ENCODE measurements around the gene MEX3D. TPM values are rescaled to one million over a fixed set of nuclear protein-coding genes. Genes with fewer than 3 reads are reported as not detected.

Gene MEX3D
- total RNA-seq, 1 donor: 2.1 TPM

DNA sequence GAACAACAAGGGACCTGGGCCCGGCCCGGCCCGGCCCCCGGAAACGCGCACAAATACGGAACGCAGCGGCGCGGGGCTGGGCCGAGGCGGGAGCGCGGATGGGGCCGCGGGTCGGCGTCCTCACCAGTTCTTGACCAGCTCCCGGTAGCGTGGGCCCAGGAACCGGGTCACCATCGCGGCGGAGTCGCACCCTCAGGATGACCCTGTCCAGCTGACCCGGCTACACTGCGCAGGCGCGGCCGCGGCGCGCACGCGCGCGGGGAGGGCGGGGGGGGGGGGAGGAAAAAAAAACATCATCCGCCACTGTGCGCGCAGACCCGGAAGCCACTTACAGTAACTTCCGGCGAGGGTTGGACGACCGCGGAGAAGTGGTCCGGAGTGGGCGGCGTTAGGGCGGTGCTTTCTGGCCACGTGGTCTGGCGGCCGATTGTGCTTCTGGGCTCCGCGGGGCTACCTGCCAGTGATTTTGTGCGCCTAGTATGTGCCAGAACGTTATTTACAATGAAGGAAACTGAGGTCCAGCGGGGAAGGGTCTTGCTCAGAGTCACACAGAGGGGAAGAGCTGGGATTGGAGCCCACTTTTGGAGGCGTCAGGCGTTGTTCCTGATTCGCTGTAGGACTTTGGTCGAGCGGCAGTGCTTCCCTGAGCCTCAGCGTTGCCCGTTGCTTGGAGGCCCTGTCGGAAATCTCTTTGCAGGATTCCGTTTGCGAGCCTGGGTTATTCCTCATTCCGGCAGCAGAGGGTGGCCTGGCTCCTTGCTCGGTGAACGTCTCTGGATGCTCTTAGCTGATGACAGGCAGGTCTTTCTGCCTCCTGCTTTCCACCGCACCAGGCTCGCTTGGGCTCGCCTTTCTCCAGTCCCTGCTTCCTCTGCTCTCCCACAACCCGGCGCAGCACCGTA is 37.4 kb upstream of the MEX3D start, which contains the start of gene UQCR11:
Gene UQCR11 (minus strand): TSS at position 227 of the 902 bp plus-strand sequence. CDS start 53 bp downstream, at position 174.
- H3K4me3 ChIP-seq (ENCODE audit: low read length): peak within 1 kb of the TSS; percentile 95
- no peaks in the 10 kb centered on the region for H3K27me3 ChIP-seq (ENCODE audit: insufficient read depth, low read length)
- no peaks in the 10 kb centered on the region for H3K9me3 ChIP-seq (ENCODE audit: low read depth, low read length)
- peaks cover 60% of the 10 kb centered on the region for H3K4me1 ChIP-seq (ENCODE audit: insufficient read depth, low read length)

- Histone ChIP-seq H3K4me3 (ENCODE audit: low read length) (no peak overlapping the region), H3K4me1 (ENCODE audit: insufficient read depth, low read length) (peaks cover 36% of the 10 kb centered on the region), H3K9me3 (ENCODE audit: low read depth, low read length) (no peaks in the 10 kb centered on the region), H3K27me3 (ENCODE audit: insufficient read depth, low read length) (no peaks in the 10 kb centered on the region)
Observed at GRCh38 chr19:1602091-1602707, 34.1 kb upstream of the MEX3D start.

- peaks cover 33% of the 10 kb centered on the region for H3K4me1 ChIP-seq (ENCODE audit: insufficient read depth, low read length)
- H3K27me3 ChIP-seq (ENCODE audit: insufficient read depth, low read length): no peaks in the 10 kb centered on the region
- no peaks in the 10 kb centered on the region for H3K9me3 ChIP-seq (ENCODE audit: low read depth, low read length)
- no peak overlapping the region for H3K4me3 ChIP-seq (ENCODE audit: low read length)
Observed at GRCh38 chr19:1601613-1602064, 33.5 kb upstream of the MEX3D start.

DNA sequence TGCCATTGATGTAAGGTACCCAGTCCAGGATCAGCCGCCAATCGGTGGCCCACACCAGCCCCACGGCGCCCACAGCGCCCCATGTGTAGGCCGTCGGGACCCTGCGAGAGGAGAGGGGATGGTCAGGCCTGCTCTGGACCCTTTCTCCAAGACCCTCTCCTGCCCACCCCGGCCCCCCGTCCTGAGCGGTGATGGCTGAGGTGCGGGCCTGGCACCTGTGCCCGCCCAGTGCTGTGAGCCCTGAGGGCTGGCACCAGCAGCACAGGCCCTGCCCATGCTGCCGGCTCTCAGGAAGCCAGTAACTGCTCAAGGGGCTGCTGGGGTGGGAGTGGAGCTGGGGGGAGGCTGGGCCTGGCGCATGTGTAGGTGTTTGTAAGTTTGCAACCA is 31.3 kb upstream of the MEX3D start:
- H3K9me3 ChIP-seq (ENCODE audit: low read depth, low read length): no peaks in the 10 kb centered on the region
- H3K4me1 ChIP-seq (ENCODE audit: insufficient read depth, low read length): peaks cover 20% of the 10 kb centered on the region
- no peaks in the 10 kb centered on the region for H3K27me3 ChIP-seq (ENCODE audit: insufficient read depth, low read length)
- H3K4me3 ChIP-seq (ENCODE audit: low read length): no peak overlapping the region

DNA sequence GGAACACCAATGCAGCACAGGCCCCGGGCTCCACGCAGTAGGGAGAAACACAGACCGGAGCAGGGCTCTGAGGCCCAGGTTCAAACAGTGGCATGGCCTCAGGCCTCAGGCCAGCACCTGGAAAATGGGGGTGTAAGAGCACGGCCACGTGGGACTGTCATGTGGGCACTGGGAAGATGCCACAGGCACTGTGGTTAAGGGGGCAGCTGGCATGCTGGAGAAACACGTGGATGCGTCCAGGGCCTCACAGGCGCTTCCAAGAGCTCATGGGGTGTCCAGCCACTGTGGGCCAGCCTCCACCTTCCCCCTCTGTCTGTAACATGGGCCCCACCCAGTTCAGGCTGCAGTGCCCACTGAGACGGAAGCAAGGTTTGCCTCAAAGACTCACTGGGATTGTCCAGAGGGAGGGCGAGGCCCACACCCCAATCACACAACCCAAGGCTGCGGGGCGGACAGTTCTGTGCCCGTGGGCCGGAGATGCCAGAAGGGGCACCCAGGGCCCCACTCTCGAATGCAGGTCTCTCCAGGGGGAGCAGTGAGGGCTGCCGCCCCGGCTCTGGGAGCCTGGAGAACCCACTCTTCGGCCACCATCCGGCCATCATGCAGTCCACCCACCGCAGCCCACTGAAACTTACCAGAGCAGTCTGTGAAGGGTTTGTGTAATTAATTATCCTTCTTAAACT is 30.8 kb upstream of the MEX3D start:
- peaks cover 15% of the 10 kb centered on the region for H3K4me1 ChIP-seq (ENCODE audit: insufficient read depth, low read length)
- no peaks in the 10 kb centered on the region for H3K9me3 ChIP-seq (ENCODE audit: low read depth, low read length)
- H3K27me3 ChIP-seq (ENCODE audit: insufficient read depth, low read length): no peaks in the 10 kb centered on the region
- no peak overlapping the region for H3K4me3 ChIP-seq (ENCODE audit: low read length)

DNA sequence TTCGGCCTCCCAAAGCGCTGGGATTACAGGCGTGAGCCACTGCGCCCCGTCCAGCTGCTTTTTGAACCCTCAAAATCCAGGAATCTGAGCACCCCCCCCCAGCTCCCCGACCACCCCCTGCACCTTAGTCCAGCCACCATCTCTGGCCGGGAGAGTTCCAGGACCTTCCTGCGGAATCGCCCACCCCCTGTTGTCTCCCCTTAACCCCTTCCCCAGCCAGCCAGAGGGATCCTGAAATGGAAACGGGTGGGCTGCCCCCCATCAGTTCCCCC is 25.3 kb upstream of the MEX3D start:
- Histone ChIP-seq H3K27me3 (ENCODE audit: insufficient read depth, low read length) (no peaks in the 10 kb centered on the region), H3K4me3 (ENCODE audit: low read length) (no peak overlapping the region), H3K4me1 (ENCODE audit: insufficient read depth, low read length) (peaks cover 26% of the 10 kb centered on the region), H3K9me3 (ENCODE audit: low read depth, low read length) (no peaks in the 10 kb centered on the region)

DNA sequence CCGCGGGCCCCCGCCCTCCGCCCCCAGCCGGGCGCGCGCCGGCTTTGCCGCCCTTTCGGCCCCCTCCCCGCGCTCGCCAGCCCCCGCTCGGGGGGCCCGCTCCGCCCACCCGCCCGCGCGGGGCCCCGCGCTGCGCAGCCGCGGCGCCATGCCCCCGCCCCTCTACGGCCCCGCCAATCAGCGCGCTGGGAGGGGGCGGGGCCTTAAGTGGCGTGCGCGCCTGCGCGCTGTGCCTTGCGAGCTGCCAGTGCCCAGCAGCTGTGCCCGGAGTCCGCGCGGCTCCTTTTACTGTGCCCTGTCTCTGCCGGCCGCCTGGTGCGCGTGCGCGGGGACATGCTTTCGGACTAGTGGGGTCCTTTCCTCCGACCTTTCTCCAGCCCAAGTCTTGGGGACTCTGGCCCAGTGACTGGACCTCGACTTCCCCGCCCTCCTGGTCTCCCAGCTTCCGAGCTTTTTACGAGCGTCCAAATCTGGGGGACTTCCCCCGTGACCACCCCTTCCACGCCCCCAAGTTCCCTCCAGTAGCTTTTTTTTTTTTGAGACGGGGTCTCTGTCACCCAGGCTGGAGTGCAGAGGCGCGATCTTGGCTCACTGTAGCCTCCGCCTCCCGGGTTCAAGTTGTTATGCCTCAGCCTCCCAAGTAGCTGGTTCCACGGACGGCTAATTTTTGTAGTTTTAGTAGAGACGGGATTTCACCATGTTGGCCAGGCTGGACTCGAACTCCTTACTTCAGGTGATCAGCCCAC is 24.8 kb upstream of the MEX3D start, which contains the start of gene MBD3:
Gene MBD3 (minus strand): TSS at position 111 of the 746 bp plus-strand sequence. CDS start 234 bp downstream, outside the sequence.
- H3K4me3 ChIP-seq (ENCODE audit: low read length): peak within 1 kb of the TSS; percentile 64
- H3K4me1 ChIP-seq (ENCODE audit: insufficient read depth, low read length): peaks cover 26% of the 10 kb centered on the region
- no peaks in the 10 kb centered on the region for H3K27me3 ChIP-seq (ENCODE audit: insufficient read depth, low read length)

GRCh38 chr19:1592024-1592754 is 24.1 kb upstream of the MEX3D start:
- H3K27me3 ChIP-seq (ENCODE audit: insufficient read depth, low read length): no peaks in the 10 kb centered on the region
- H3K4me1 ChIP-seq (ENCODE audit: insufficient read depth, low read length): peaks cover 26% of the 10 kb centered on the region
- no peaks in the 10 kb centered on the region for H3K9me3 ChIP-seq (ENCODE audit: low read depth, low read length)
- peak overlapping the region; percentile 64 for H3K4me3 ChIP-seq (ENCODE audit: low read length)

More for the DNA sequence above, 24.8 kb upstream of the MEX3D start, which contains the start of gene MBD3:
- no peaks in the 10 kb centered on the region for H3K9me3 ChIP-seq (ENCODE audit: low read depth, low read length)

GRCh38 chr19:1591421-1592023 is 23.4 kb upstream of the MEX3D start:
- Histone ChIP-seq H3K4me1 (ENCODE audit: insufficient read depth, low read length) (peaks cover 26% of the 10 kb centered on the region), H3K9me3 (ENCODE audit: low read depth, low read length) (no peaks in the 10 kb centered on the region), H3K4me3 (ENCODE audit: low read length) (peak overlapping the region; percentile 64), H3K27me3 (ENCODE audit: insufficient read depth, low read length) (no peaks in the 10 kb centered on the region)

DNA sequence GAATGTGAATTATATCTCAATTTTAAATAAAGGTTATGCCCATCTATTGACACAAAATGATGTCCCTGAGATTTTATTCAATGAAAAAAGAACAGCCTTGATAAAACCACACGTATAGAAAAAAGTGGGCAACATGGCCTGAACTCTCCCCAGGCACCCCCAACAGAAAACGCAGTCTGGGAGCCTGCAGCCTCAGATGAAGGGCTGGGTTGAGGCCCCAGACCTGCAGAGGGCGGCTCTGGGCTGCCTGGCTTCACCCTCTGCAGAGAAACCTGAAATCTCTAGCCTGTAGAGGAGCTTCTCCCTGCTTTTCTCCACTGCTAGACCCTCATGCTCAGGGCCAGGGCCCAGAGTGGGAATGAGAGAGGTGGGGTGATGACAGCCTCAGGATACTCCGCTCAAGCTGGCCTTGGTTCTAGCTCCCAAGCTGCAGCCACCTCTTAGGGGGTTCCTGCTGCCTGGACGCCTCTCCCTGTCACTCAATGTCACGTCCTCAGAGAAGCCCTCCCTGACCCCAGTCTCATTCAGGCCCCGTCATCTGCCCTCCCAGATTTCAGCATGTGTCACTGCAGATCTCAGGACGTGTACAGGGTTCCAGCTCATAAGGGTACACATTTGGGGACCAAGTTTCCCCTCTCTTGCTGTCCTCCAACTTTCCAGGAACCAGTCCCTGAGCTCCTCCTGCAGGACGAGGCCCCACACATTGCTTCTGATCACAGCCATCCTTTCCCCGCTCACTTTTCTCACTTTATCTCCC is 22.7 kb upstream of the MEX3D start:
- no peaks in the 10 kb centered on the region for H3K9me3 ChIP-seq (ENCODE audit: low read depth, low read length)
- peak overlapping the region; percentile 64 for H3K4me3 ChIP-seq (ENCODE audit: low read length)
- H3K4me1 ChIP-seq (ENCODE audit: insufficient read depth, low read length): peaks cover 26% of the 10 kb centered on the region
- H3K27me3 ChIP-seq (ENCODE audit: insufficient read depth, low read length): no peaks in the 10 kb centered on the region

- H3K4me3 ChIP-seq (ENCODE audit: low read length): no peak overlapping the region
- no peaks in the 10 kb centered on the region for H3K9me3 ChIP-seq (ENCODE audit: low read depth, low read length)
- peaks cover 22% of the 10 kb centered on the region for H3K4me1 ChIP-seq (ENCODE audit: insufficient read depth, low read length)
- no peaks in the 10 kb centered on the region for H3K27me3 ChIP-seq (ENCODE audit: insufficient read depth, low read length)
Observed at GRCh38 chr19:1587872-1588271, 19.7 kb upstream of the MEX3D start.

DNA sequence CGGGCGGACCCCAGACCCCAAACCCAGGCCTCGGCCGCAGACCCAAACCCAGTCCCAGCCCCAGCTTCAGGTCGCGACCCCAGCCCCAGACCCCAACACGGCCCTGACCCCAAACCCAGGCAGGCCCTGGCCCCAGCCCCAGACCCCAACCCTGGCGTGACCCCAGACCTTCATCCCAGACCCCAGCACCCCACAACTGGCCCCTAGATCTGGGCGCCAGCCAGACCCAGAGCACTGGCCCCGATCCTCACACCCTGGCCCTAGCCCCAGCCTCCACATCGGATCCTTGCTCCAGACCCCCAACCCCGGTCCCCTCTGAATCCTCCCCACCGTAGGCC is 17.1 kb upstream of the MEX3D start:
- no peaks in the 10 kb centered on the region for H3K9me3 ChIP-seq (ENCODE audit: low read depth, low read length)
- H3K4me1 ChIP-seq (ENCODE audit: insufficient read depth, low read length): peaks cover 4% of the 10 kb centered on the region
- no peaks in the 10 kb centered on the region for H3K27me3 ChIP-seq (ENCODE audit: insufficient read depth, low read length)
- no peak overlapping the region for H3K4me3 ChIP-seq (ENCODE audit: low read length)

- H3K9me3 ChIP-seq (ENCODE audit: low read depth, low read length): no peaks in the 10 kb centered on the region
- H3K27me3 ChIP-seq (ENCODE audit: insufficient read depth, low read length): no peaks in the 10 kb centered on the region
- H3K4me1 ChIP-seq (ENCODE audit: insufficient read depth, low read length): no peaks in the 10 kb centered on the region
- no peak overlapping the region for H3K4me3 ChIP-seq (ENCODE audit: low read length)
Observed at GRCh38 chr19:1584500-1585242, 16.5 kb upstream of the MEX3D start.
